CD4-positive, alpha-beta T cell (primary cell): ENCODE data around the gene PARM1. TPM values are rescaled to one million over a fixed set of nuclear protein-coding genes. Genes with fewer than 3 reads are reported as not detected.

Experiments
- ATAC-seq: fragments of 200-7000 bp; cut with Tn5 transposase; one replicate; pipeline ENCODE4 v1.10.0; 2022; ENCODE audit warnings: mild to moderate bottlenecking; ENCODE audit not compliant: poor library complexity
- CTCF ChIA-PET: fragments of 350-600 bp; sonication (Branson Sonifier 250); formaldehyde crosslinking; loops from one replicate; lab custom pipeline; 2021; ENCODE audit warnings: antibody characterized with exemption, inconsistent platforms; lab: Charles Lee
- POLR2A ChIA-PET: fragments of 350-600 bp; sonication (Branson Sonifier 250); formaldehyde crosslinking; loops from one replicate; lab custom pipeline; 2021; ENCODE audit warnings: antibody characterized with exemption, inconsistent platforms; lab: Charles Lee
- DNase-seq, 14 experiments: peaks; one replicate each; pipeline ENCODE4 v3.0.0-alpha.2; 2013 to 2020; ENCODE audit warnings: mixed read lengths in 2 of 14
- H3K27ac ChIP-seq, 2 donors: one replicate each; pipeline versions ENCODE4 v1.5.1 to v1.7.0; 2013; ENCODE audit warnings: low read length in 2 of 2, low read depth in 1 of 2, mild to moderate bottlenecking in 1 of 2
- H3K27me3 ChIP-seq, 2 experiments: 1 replicate in 1 of 2; 2 replicates in 1 of 2; pipeline versions ENCODE4 v1.6.1 to v1.7.0; 2013; ENCODE audit warnings: low read length in 2 of 2, control low read depth in 1 of 2, mild to moderate bottlenecking in 1 of 2, moderate library complexity in 1 of 2; ENCODE audit not compliant: insufficient read depth in 2 of 2, control insufficient read depth in 1 of 2
- H3K36me3 ChIP-seq: one replicate; pipeline ENCODE4 v1.6.1; 2013; ENCODE audit warnings: low read length, control low read depth; ENCODE audit not compliant: insufficient read depth
- H3K4me1 ChIP-seq: one replicate; pipeline ENCODE4 v1.6.1; 2013; ENCODE audit warnings: low read length, control low read depth; ENCODE audit not compliant: insufficient read depth
- H3K4me3 ChIP-seq: one replicate; pipeline ENCODE4 v1.5.1; 2013; ENCODE audit warnings: mild to moderate bottlenecking, low read length, moderate library complexity
- H3K9me3 ChIP-seq, 2 experiments: 1 replicate in 1 of 2; 2 replicates in 1 of 2; pipeline versions ENCODE4 v1.6.1 to v1.7.0; 2013; ENCODE audit warnings: low read length in 2 of 2, mild to moderate bottlenecking in 2 of 2, control low read depth in 1 of 2, moderate library complexity in 1 of 2; ENCODE audit not compliant: control insufficient read depth in 1 of 2, insufficient read depth in 1 of 2
- H3K27ac Mint-ChIP-seq: one replicate; pipeline ENCODE4 v1.8.0; 2020; ENCODE audit warnings: mixed read lengths
- H3K27me3 Mint-ChIP-seq: one replicate; pipeline ENCODE4 v1.8.0; 2021; ENCODE audit warnings: mixed read lengths
- H3K36me3 Mint-ChIP-seq: one replicate; pipeline ENCODE4 v1.8.0; 2021; ENCODE audit warnings: low read depth, mixed read lengths
- H3K4me1 Mint-ChIP-seq: one replicate; pipeline ENCODE4 v1.8.0; 2021; ENCODE audit warnings: low read depth, mixed read lengths
- H3K4me3 Mint-ChIP-seq: one replicate; pipeline ENCODE4 v1.8.0; 2020; ENCODE audit warnings: mild to moderate bottlenecking, mixed read lengths
- H3K9me3 Mint-ChIP-seq: one replicate; pipeline ENCODE4 v1.8.0; 2020; ENCODE audit warnings: mixed read lengths
- CTCF ChIP-seq: fragments of 200-600 bp; IDR thresholded peaks from one replicate; pipeline ENCODE4 v1.8.0; 2022; ENCODE audit warnings: antibody characterized with exemption, mild to moderate bottlenecking
- intact Hi-C, 2 experiments: fragments of 100-400 bp; cut with DNase I in 1 of 2; cut with micrococcal nuclease in 1 of 2; formaldehyde crosslinking; loops; one replicate each; pipeline versions ENCODE4 v1.15.1 to v1.9.0; 2023 to 2025; cut with DNase I, micrococcal nuclease
- total RNA-seq, 174 experiments: library from RNA in 2 of 174; stranded (reverse) in 2 of 174; gene quantifications; one replicate each; pipeline ENCODE4 v1.2.3 and lab custom pipeline; 2021 to 2026

PARM1 gene
- total RNA-seq, 2 experiments from 2014 or later, result 0.05 to 0.06 TPM

- intact Hi-C loops, result no loop called here
- no peak for TF ChIP-seq CTCF
- no peaks in the 10 kb centered on the region for H3K9me3 Mint-ChIP-seq
- ATAC-seq (no peak), DNase-seq (no peak)
- ChIA-PET CTCF (interaction anchor here (0.6 to 0.9 kb wide), 2 partner anchors 12 to 652 kb away, joined by 3 to 4 read pairs; no protein-coding TSS in a partner anchor), POLR2A (no interaction called here)
- Histone ChIP-seq H3K4me1 (no peaks in the 10 kb centered on the region), H3K27ac (no peak overlapping the region), H3K9me3 (no peaks in the 10 kb centered on the region), H3K4me3 (no peak overlapping the region), H3K36me3 (no peaks in the 10 kb centered on the region), H3K27me3 (peaks cover 0 to 3% of the 10 kb centered on the region in 2 experiments)
- peaks cover 5% of the 10 kb centered on the region for H3K27me3 Mint-ChIP-seq
- no peaks in the 10 kb centered on the region for H3K4me1 Mint-ChIP-seq
- H3K27ac Mint-ChIP-seq, result no peak overlapping the region
- H3K4me3 Mint-ChIP-seq, result no peak overlapping the region
- no peaks in the 10 kb centered on the region for H3K36me3 Mint-ChIP-seq
Observed at GRCh38 chr4:74896595-74896994, 36.3 kb upstream of the PARM1 start.

GRCh38 chr4:74897386-74897785 lies 35.5 kb upstream of the PARM1 start:
- POLR2A ChIA-PET, result no interaction called here
- DNase-seq (no peak), ATAC-seq (no peak)
- H3K9me3 Mint-ChIP-seq, result no peaks in the 10 kb centered on the region
- peaks cover 6% of the 10 kb centered on the region for H3K27me3 Mint-ChIP-seq
- no peak overlapping the region for H3K4me3 ChIP-seq
- H3K4me3 Mint-ChIP-seq, result no peak overlapping the region
- intact Hi-C loops, result no loop called here
- no peak for TF ChIP-seq CTCF
- H3K36me3 ChIP-seq, result no peaks in the 10 kb centered on the region
- no peak overlapping the region for H3K27ac Mint-ChIP-seq
- CTCF ChIA-PET, result no interaction called here
- H3K27ac ChIP-seq, result no peak overlapping the region
- H3K4me1 ChIP-seq, result no peaks in the 10 kb centered on the region
- peaks cover 0 to 3% of the 10 kb centered on the region in 2 experiments for H3K27me3 ChIP-seq
- no peaks in the 10 kb centered on the region for H3K36me3 Mint-ChIP-seq
- H3K4me1 Mint-ChIP-seq, result no peaks in the 10 kb centered on the region
- no peaks in the 10 kb centered on the region for H3K9me3 ChIP-seq

GRCh38 chr4:74900862-74901261 lies 32.1 kb upstream of the PARM1 start:
- CTCF ChIA-PET, result no interaction called here
- H3K4me1 Mint-ChIP-seq, result no peaks in the 10 kb centered on the region

More at GRCh38 chr4:74900862-74901261, 32.1 kb upstream of the PARM1 start:
- TF ChIP-seq CTCF, result no peak
- H3K27ac ChIP-seq, result no peak overlapping the region
- Mint-ChIP-seq H3K27me3 (peaks cover 17% of the 10 kb centered on the region), H3K9me3 (no peaks in the 10 kb centered on the region), H3K27ac (no peak overlapping the region), H3K36me3 (no peaks in the 10 kb centered on the region), H3K4me3 (no peak overlapping the region)
- H3K4me3 ChIP-seq, result no peak overlapping the region
- no peak for DNase-seq
- ATAC-seq, result no peak
- no peaks in the 10 kb centered on the region for H3K27me3 ChIP-seq
- intact Hi-C loops, result no loop called here
- H3K4me1 ChIP-seq, result no peaks in the 10 kb centered on the region
- no peaks in the 10 kb centered on the region for H3K9me3 ChIP-seq
- POLR2A ChIA-PET, result no interaction called here
- H3K36me3 ChIP-seq, result no peaks in the 10 kb centered on the region
